Fibroblast of mammary gland (primary cell): ENCODE data around the gene ADGRG7.
A peak's percentile ranks its signal among the peaks of the same experiment; 100 is the strongest.

Experiments
- DNase-seq: peaks from one replicate; pipeline ENCODE4 v3.0.0-alpha.2; 2010; ENCODE audit warnings: low read depth
- H3K4me3 ChIP-seq: 2 replicates; pipeline ENCODE4 v1.5.1; 2011; ENCODE audit warnings: low read depth, mild to moderate bottlenecking, low read length, moderate library complexity; ENCODE audit not compliant: control insufficient read depth
- CTCF ChIP-seq: conservative IDR thresholded peaks from 2 replicates; pipeline ENCODE4 v1.5.1; 2011; ENCODE audit warnings: low read depth, low read length, inconsistent platforms; ENCODE audit not compliant: control insufficient read depth, insufficient read depth

ADGRG7 gene

GRCh38 chr3:100584101-100584660, 25.2 kb upstream of the ADGRG7 start:
- TF ChIP-seq CTCF = no peak
- no peak for DNase-seq
- H3K4me3 ChIP-seq = no peak overlapping the region

GRCh38 chr3:100586832-100587231, 22.6 kb upstream of the ADGRG7 start:
- TF ChIP-seq CTCF = no peak
- H3K4me3 ChIP-seq = no peak overlapping the region
- DNase-seq = no peak

- no peak overlapping the region for H3K4me3 ChIP-seq
- no peak for TF ChIP-seq CTCF
- no peak for DNase-seq
These were observed 21.1 kb upstream of the ADGRG7 start for GRCh38 chr3:100588251-100588650.

GRCh38 chr3:100590114-100590839, 19.1 kb upstream of the ADGRG7 start:
- DNase-seq = peak; percentile 84
- no peak overlapping the region for H3K4me3 ChIP-seq
- peak; percentile 90 for TF ChIP-seq CTCF

GRCh38 chr3:100590840-100591147, 18.6 kb upstream of the ADGRG7 start:
- DNase-seq = no peak
- no peak for TF ChIP-seq CTCF
- H3K4me3 ChIP-seq = no peak overlapping the region

- no peak for TF ChIP-seq CTCF
- DNase-seq = no peak
- H3K4me3 ChIP-seq = no peak overlapping the region
These were observed 18.0 kb upstream of the ADGRG7 start for GRCh38 chr3:100591411-100591810.
